Ovary (tissue), 10 donors: ENCODE measurements around the gene DPY30. TPM values are rescaled to one million over a fixed set of nuclear protein-coding genes. Genes with fewer than 3 reads are reported as not detected.

Source experiments
- DNase-seq, 5 donors: peaks; one replicate each; pipeline ENCODE4 v3.0.0-alpha.2; 2019 to 2020
- H3K27ac ChIP-seq, 2 donors: fragments of 200-600 bp; one replicate each; pipeline versions ENCODE4 v1.5.1 to v1.8.0; 2019 to 2022
- H3K27me3 ChIP-seq: fragments of 200-600 bp; one replicate; pipeline ENCODE4 v1.8.0; 2022
- H3K36me3 ChIP-seq: fragments of 200-600 bp; sonication (generic); one replicate; pipeline ENCODE4 v1.5.1; 2019
- H3K4me1 ChIP-seq: one replicate; pipeline ENCODE4 v1.8.1; 2013; ENCODE audit warnings: mild to moderate bottlenecking, moderate library complexity; ENCODE audit not compliant: insufficient read depth
- H3K4me3 ChIP-seq: fragments of 200-600 bp; sonication (generic); one replicate; pipeline ENCODE4 v1.5.1; 2017
- H3K9me3 ChIP-seq, 2 donors: fragments of 200-600 bp in 1 of 2; sonication (generic) in 1 of 2; one replicate each; pipeline versions ENCODE4 v1.5.1 to v1.8.1; 2013 to 2019; ENCODE audit warnings: mild to moderate bottlenecking in 1 of 2, moderate library complexity in 1 of 2
- CTCF ChIP-seq, 3 donors: fragments of 450-650 bp in 2 of 3; fragments of 200-600 bp in 1 of 3; IDR thresholded peaks; one replicate each; pipeline versions ENCODE4 v1.5.1 to v1.8.0; 2016 to 2022; ENCODE audit warnings: antibody characterized with exemption in 3 of 3, mild to moderate bottlenecking in 1 of 3
- EP300 ChIP-seq: sonication (generic); formaldehyde crosslinking; IDR thresholded peaks from one replicate; pipeline ENCODE4 v1.6.1; 2017; ENCODE audit warnings: antibody characterized with exemption
- POLR2A ChIP-seq: fragments of 450-650 bp; IDR thresholded peaks from one replicate; pipeline ENCODE4 v1.6.1; 2017; ENCODE audit warnings: antibody characterized with exemption, mild to moderate bottlenecking, moderate library complexity
- WGBS, 3 donors: extraction: QIAGEN DNeasy Blood & Tissue Kit in 1 of 3; methylation state at CpG; one replicate each; pipeline versions ENCODE4 v1.1.5 to v1.1.7; 2013 to 2017; 5-methylcytosine and 5-hydroxymethylcytosine counted together
- intact Hi-C, 4 donors: fragments of 100-400 bp; cut with DNase I; formaldehyde crosslinking; loops; one replicate each; pipeline versions ENCODE4 v1.11.0 to v1.15.1; 2022 to 2023
- long read RNA-seq, 3 donors: library from polyadenylated mRNA in 2 of 3; unstranded in 2 of 3; transcript quantifications; one replicate each; pipeline ENCODE4 v2.0.0 and lab custom pipeline, GENCODE V29; 2021 to 2026
- polyA plus RNA-seq, 2 donors: library from polyadenylated mRNA; stranded (reverse); fragments of 200-250 nt in 1 of 2; fragments of 350-450 nt in 1 of 2; fragmentation: Illumina TruSeq in 1 of 2; extraction: RNeasy Lipid Tissue Mini Kit (QIAGEN cat#74804) in 1 of 2; gene quantifications; one replicate each; pipeline ENCODE4 v1.2.3, GENCODE V29; 2013 to 2014
- total RNA-seq, 7 donors: library from RNA; depleted of rRNA in 2 of 7; stranded (reverse); fragments of >200 nt in 2 of 7; fragmentation: NEBNext Ultra II Directional in 3 of 7; extraction: Animal tissue kit (Norgen Biotek cat#: 25700) in 3 of 7; gene quantifications; one replicate each; pipeline versions ENCODE4 v1.1.0 to v1.2.4, GENCODE V29; 2016 to 2023
- donor health status: DM: no; HTN: no; CAD: no; lungs with moderate emphysema.
- donor health status: DM: no; HTN: no; CAD: no.
- donor health status: Bipolar disorder and iron deficiency.
- donor health status: DM: yes; HTN: yes; CAD: no.
- donor health status: DM: no; HTN: no; CAD: no.
- donor health status: DM: yes; HTN: yes; CAD: no.

The DPY30 gene
- total RNA-seq (10 to 100 TPM; 37.7 to 81.3 (median 52.3) TPM), polyA plus RNA-seq (10 to 100 TPM; 73.8 to 83.2 TPM)
- long read RNA-seq, donor 1, transcript DPY30-202 (5 exons, 708 nt): major isoform, 7 of 15 reads
- long read RNA-seq, donor 1, partial matches to known transcripts: 5 of 15 reads
- long read RNA-seq, donor 1, other reads (novel, unspliced or antisense): 3 of 15 reads
- long read RNA-seq, donor 2, transcript DPY30-203 (6 exons, 523 nt): minor isoform, 5 of 108 reads
- long read RNA-seq, donor 2, transcript DPY30-202 (5 exons, 708 nt): major isoform, 94 of 108 reads
- long read RNA-seq, donor 2, partial matches to known transcripts: 6 of 108 reads
- long read RNA-seq, donor 2, other reads (novel, unspliced or antisense): 0 of 108 reads
- long read RNA-seq, donor 3, transcript DPY30-202 (5 exons, 708 nt): major isoform, 19 of 29 reads
- long read RNA-seq, donor 3, partial matches to known transcripts: 2 of 29 reads
- long read RNA-seq, donor 3, other reads (novel, unspliced or antisense): 5 of 29 reads

GRCh38 chr2:32039447-32040219 lies at the start of gene DPY30:
Gene DPY30 (minus strand): TSS chr2:32039805. CDS start chr2:32039456, 349 bp downstream.
- peaks cover 5% of the 10 kb centered on the region for H3K4me1 ChIP-seq
- H3K36me3 ChIP-seq: no peaks in the 10 kb centered on the region
- WGBS, 3 donors: 0 to 1% (median 0%) methylated on average over 43 of the region's 43 CpGs
- intact Hi-C loops: no loop called here
- peak within 1 kb of the TSS; percentile 65 to 80 for H3K27ac ChIP-seq
- no peaks in the 10 kb centered on the region for H3K27me3 ChIP-seq
- H3K9me3 ChIP-seq: no peaks in the 10 kb centered on the region
- DNase-seq: peak; percentile 89 to 94 (median 92)
- TF ChIP-seq CTCF (IDR thresholded peaks at IDR 0.05) (no peak), POLR2A (peak; percentile 76)
- H3K4me3 ChIP-seq: peak within 1 kb of the TSS; percentile 99

- Histone ChIP-seq H3K27me3 (no peaks in the 10 kb centered on the region), H3K9me3 (no peaks in the 10 kb centered on the region), H3K27ac (no peak overlapping the region), H3K4me1 (no peaks in the 10 kb centered on the region), H3K36me3 (no peaks in the 10 kb centered on the region), H3K4me3 (no peak overlapping the region)
- DNase-seq: no peak
- WGBS, 3 donors: 57 to 67% (median 64%) methylated on average over 2 of the region's 2 CpGs
- intact Hi-C loops: no loop called here
- TF ChIP-seq CTCF (IDR thresholded peaks at IDR 0.05) (no peak), POLR2A (no peak), EP300 (no peak)
Observed at GRCh38 chr2:32074134-32074506, 34.5 kb upstream of the DPY30 start.

- intact Hi-C loops: no loop called here
- WGBS, 3 donors: 97 to 99% (median 98%) methylated on average over 2 of the region's 2 CpGs
- no peak overlapping the region for H3K27ac ChIP-seq
- no peaks in the 10 kb centered on the region for H3K9me3 ChIP-seq
- no peak for DNase-seq
- peaks cover 3% of the 10 kb centered on the region for H3K4me1 ChIP-seq
- H3K4me3 ChIP-seq: no peak overlapping the region
- TF ChIP-seq POLR2A: no peak
- TF ChIP-seq CTCF (IDR thresholded peaks at IDR 0.05): no peak
- no peak for TF ChIP-seq EP300
- H3K27me3 ChIP-seq: no peaks in the 10 kb centered on the region
- no peaks in the 10 kb centered on the region for H3K36me3 ChIP-seq
Observed at GRCh38 chr2:32067549-32067948, 27.9 kb upstream of the DPY30 start.

DNA sequence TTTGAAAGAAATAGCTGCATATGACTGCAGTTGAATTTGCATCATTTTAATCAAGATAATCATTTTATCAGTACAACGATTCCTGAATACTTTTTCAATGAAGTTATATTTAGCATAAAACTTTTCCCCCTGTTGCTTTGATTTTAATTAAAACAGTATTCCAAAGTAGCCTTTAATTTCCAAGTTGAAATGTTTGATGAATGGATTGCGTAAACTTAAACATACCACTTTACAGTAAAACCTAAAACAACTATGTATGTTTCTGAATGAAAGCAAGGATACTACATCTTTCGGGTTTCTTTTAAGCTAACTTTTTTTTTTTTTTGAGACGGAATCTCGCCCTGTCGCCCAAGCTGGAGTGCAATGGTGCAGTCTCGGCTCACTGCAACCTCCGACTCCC lies 25.1 kb upstream of the DPY30 start:
- H3K27me3 ChIP-seq: no peaks in the 10 kb centered on the region
- H3K9me3 ChIP-seq: no peaks in the 10 kb centered on the region
- WGBS, 3 donors: 80 to 81% (median 80%) methylated on average over 8 of the region's 8 CpGs
- TF ChIP-seq POLR2A (no peak), CTCF (IDR thresholded peaks at IDR 0.05) (no peak), EP300 (no peak)
- H3K4me1 ChIP-seq: peaks cover 3% of the 10 kb centered on the region
- no peak overlapping the region for H3K27ac ChIP-seq
- H3K4me3 ChIP-seq: peak overlapping the region; percentile 84
- intact Hi-C loops: no loop called here
- H3K36me3 ChIP-seq: no peaks in the 10 kb centered on the region
- no peak for DNase-seq
